Hepatocyte (in vitro differentiated cells): Measurements from ENCODE around the gene PTPRR. TPM values are rescaled to one million over a fixed set of nuclear protein-coding genes. Genes with fewer than 3 reads are reported as not detected.

ENCODE experiments used
- DNase-seq: peaks from one replicate; pipeline ENCODE4 v3.0.0-alpha.2; 2016; ENCODE audit warnings: low spot score
- H2AFZ ChIP-seq: fragments of 200-600 bp; sonication (generic); 2 replicates; pipeline ENCODE4 v1.6.0; 2016; ENCODE audit warnings: antibody characterized with exemption, mild to moderate bottlenecking
- H3K27ac ChIP-seq: fragments of 200-600 bp; sonication (generic); 2 replicates; pipeline ENCODE4 v1.5.1; 2016; ENCODE audit warnings: mild to moderate bottlenecking
- H3K27me3 ChIP-seq: fragments of 200-600 bp; sonication (generic); 2 replicates; pipeline ENCODE4 v1.6.1; 2016
- H3K36me3 ChIP-seq: fragments of 200-600 bp; sonication (generic); replicated peaks from 2 replicates; pipeline ENCODE4 v1.5.1; 2016; ENCODE audit warnings: low read depth; ENCODE audit not compliant: insufficient read depth
- H3K4me1 ChIP-seq: fragments of 200-600 bp; sonication (generic); 2 replicates; pipeline ENCODE4 v1.5.1; 2016; ENCODE audit warnings: mild to moderate bottlenecking, moderate library complexity; ENCODE audit not compliant: insufficient read depth
- H3K4me2 ChIP-seq: fragments of 200-600 bp; sonication (generic); 2 replicates; pipeline ENCODE4 v1.6.0; 2016
- H3K4me3 ChIP-seq: fragments of 200-600 bp; sonication (generic); 2 replicates; pipeline ENCODE4 v1.5.1; 2016; ENCODE audit warnings: mild to moderate bottlenecking
- H3K79me2 ChIP-seq: fragments of 200-600 bp; sonication (generic); 2 replicates; pipeline ENCODE4 v1.6.0; 2017; ENCODE audit warnings: mild to moderate bottlenecking
- H3K9me2 ChIP-seq: fragments of 200-600 bp; sonication (generic); replicated peaks from 2 replicates; pipeline ENCODE4 v1.6.0; 2017; ENCODE audit warnings: mild to moderate bottlenecking; ENCODE audit not compliant: insufficient read depth
- H3K9me3 ChIP-seq: fragments of 200-600 bp; sonication (generic); 2 replicates; pipeline ENCODE4 v1.5.1; 2016; ENCODE audit warnings: low read depth, mild to moderate bottlenecking
- H4K20me1 ChIP-seq: fragments of 200-600 bp; sonication (generic); 2 replicates; pipeline ENCODE4 v1.6.0; 2016; ENCODE audit warnings: mild to moderate bottlenecking; ENCODE audit not compliant: insufficient read depth, poor library complexity, severe bottlenecking
- EZH2 ChIP-seq: fragments of 200-600 bp; sonication (generic); IDR thresholded peaks from 2 replicates; pipeline ENCODE4 v1.6.1; 2016; ENCODE audit warnings: antibody characterized with exemption, mild to moderate bottlenecking, borderline replicate concordance
- EZH2phosphoT487 ChIP-seq: fragments of 200-600 bp; sonication (generic); IDR thresholded peaks from one replicate; pipeline ENCODE4 v1.6.1; 2018; ENCODE audit warnings: antibody characterized with exemption, mild to moderate bottlenecking, low read depth, moderate library complexity; ENCODE audit not compliant: unreplicated experiment, severe bottlenecking
- WGBS: methylation state at CpG from one replicate; pipeline ENCODE4 v1.1.6; 2016; ENCODE audit warnings: low lambda C conversion rate; ENCODE audit errors: missing lambda C conversion rate; 5-methylcytosine and 5-hydroxymethylcytosine counted together
- polyA plus RNA-seq: library from polyadenylated mRNA; unstranded; fragments of >200 nt; fragmentation: Nextera tagmentation; extraction: Ambion mirVana; gene quantifications from 2 replicates; pipeline ENCODE4 v1.2.1, GENCODE V29; 2016
- total RNA-seq: library from RNA; depleted of rRNA; stranded (reverse); fragments of >200 nt; gene quantifications from 2 replicates; pipeline ENCODE4 v1.2.3, GENCODE V29; 2014
- TF ChIP-seq, protein P1 (sequence below): fragments of 200-600 bp; sonication (generic); IDR thresholded peaks from 2 replicates; pipeline ENCODE4 v1.5.1; 2016; ENCODE audit warnings: antibody characterized with exemption, mild to moderate bottlenecking; ENCODE audit not compliant: poor library complexity

Gene PTPRR
- total and polyA plus RNA-seq, 2 experiments from 2014 or later: 1.9 to 4.8 TPM

DNA sequence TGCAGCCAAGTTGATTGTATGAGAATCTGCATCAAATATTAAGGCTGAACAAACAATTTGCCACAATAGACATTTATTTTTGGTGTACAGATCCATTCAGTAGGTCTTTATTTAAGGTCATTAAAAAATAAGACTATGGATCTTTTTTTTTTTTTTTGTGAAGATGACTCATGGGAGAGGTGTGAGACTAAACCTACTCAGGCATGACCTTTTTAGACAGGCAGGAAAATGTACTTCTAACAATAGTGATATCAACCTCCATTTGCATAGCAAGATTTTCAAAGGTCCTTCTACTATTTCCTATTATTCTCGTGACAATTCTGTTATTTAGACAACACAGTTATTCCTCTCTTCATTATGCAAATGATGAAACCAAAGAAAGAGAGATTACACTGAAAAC lies 39.9 kb upstream of the PTPRR start:
- H3K4me3 ChIP-seq: no peak overlapping the region
- no peak overlapping the region for H3K27ac ChIP-seq
- H4K20me1 ChIP-seq: no peaks in the 10 kb centered on the region
- no peaks in the 10 kb centered on the region for H3K9me2 ChIP-seq
- no peaks in the 10 kb centered on the region for H3K36me3 ChIP-seq
- H3K4me2 ChIP-seq: no peak overlapping the region
- H3K79me2 ChIP-seq: no peaks in the 10 kb centered on the region
- WGBS: 76% methylated on average over 1 of the region's 1 CpG
- no peaks in the 10 kb centered on the region for H3K9me3 ChIP-seq
- no peaks in the 10 kb centered on the region for H3K27me3 ChIP-seq
- no peaks in the 10 kb centered on the region for H3K4me1 ChIP-seq
- TF ChIP-seq EZH2: no peak
- TF ChIP-seq, protein P1, sequence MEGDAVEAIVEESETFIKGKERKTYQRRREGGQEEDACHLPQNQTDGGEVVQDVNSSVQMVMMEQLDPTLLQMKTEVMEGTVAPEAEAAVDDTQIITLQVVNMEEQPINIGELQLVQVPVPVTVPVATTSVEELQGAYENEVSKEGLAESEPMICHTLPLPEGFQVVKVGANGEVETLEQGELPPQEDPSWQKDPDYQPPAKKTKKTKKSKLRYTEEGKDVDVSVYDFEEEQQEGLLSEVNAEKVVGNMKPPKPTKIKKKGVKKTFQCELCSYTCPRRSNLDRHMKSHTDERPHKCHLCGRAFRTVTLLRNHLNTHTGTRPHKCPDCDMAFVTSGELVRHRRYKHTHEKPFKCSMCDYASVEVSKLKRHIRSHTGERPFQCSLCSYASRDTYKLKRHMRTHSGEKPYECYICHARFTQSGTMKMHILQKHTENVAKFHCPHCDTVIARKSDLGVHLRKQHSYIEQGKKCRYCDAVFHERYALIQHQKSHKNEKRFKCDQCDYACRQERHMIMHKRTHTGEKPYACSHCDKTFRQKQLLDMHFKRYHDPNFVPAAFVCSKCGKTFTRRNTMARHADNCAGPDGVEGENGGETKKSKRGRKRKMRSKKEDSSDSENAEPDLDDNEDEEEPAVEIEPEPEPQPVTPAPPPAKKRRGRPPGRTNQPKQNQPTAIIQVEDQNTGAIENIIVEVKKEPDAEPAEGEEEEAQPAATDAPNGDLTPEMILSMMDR: no peak
- no peak for TF ChIP-seq EZH2phosphoT487
- DNase-seq: no peak
- H2AFZ ChIP-seq: no peak overlapping the region

DNA sequence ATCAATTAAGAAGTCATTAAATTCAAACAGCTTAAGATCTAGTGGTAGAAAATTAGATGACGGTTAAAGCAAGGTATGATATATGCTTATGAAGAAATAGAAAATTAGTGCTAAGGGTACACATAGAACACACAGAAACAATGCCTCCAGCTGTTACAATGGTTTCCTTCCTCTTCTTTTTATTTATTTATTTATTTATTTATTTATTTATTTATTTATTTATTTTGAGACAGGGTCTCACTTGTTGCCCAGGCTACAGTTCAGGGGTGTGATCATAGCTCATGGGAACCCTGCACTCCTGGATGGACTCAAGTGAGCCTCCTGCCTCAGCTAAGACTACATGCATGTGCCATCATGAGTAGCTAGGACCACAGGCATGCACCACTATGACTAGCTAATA lies 34.9 kb upstream of the PTPRR start:
- no peak overlapping the region for H2AFZ ChIP-seq
- DNase-seq: no peak
- H3K36me3 ChIP-seq: no peaks in the 10 kb centered on the region
- no peaks in the 10 kb centered on the region for H4K20me1 ChIP-seq
- no peaks in the 10 kb centered on the region for H3K4me1 ChIP-seq
- 95% methylated on average over 1 of the region's 1 CpG for WGBS
- no peak overlapping the region for H3K27ac ChIP-seq
- H3K4me2 ChIP-seq: no peak overlapping the region
- no peaks in the 10 kb centered on the region for H3K79me2 ChIP-seq
- H3K27me3 ChIP-seq: no peaks in the 10 kb centered on the region
- H3K9me2 ChIP-seq: no peaks in the 10 kb centered on the region
- H3K9me3 ChIP-seq: no peaks in the 10 kb centered on the region
- H3K4me3 ChIP-seq: no peak overlapping the region
- TF ChIP-seq, protein P1: no peak
- TF ChIP-seq EZH2phosphoT487: no peak
- TF ChIP-seq EZH2: no peak

DNA sequence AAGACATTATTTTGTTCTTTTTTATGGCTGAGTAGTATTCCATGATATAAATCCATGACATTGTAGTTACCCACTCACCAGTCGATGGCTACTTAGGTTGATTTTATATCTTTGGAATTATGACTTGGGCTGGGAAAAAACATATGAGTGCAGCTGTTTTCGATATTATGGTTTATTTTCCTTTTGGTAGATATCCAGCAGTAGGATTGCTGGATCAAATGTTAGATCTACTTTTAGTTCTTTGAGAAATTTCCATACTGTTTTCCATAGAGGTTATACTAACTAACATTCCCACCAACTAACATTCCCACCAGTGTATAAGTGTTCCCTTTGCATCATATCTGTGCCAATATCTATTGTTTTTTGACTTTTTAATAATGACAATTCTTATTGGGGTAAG lies 29.9 kb upstream of the PTPRR start:
- H3K79me2 ChIP-seq: no peaks in the 10 kb centered on the region
- H3K4me1 ChIP-seq: no peaks in the 10 kb centered on the region
- no peak for DNase-seq
- no peak overlapping the region for H3K4me3 ChIP-seq
- TF ChIP-seq EZH2 (no peak), EZH2phosphoT487 (no peak)
- TF ChIP-seq, protein P1: no peak
- no peak overlapping the region for H3K27ac ChIP-seq
- no peaks in the 10 kb centered on the region for H3K27me3 ChIP-seq
- 83% methylated on average over 2 of the region's 2 CpGs for WGBS
- no peaks in the 10 kb centered on the region for H3K9me2 ChIP-seq
- H2AFZ ChIP-seq: no peak overlapping the region
- no peaks in the 10 kb centered on the region for H4K20me1 ChIP-seq
- H3K9me3 ChIP-seq: no peaks in the 10 kb centered on the region
- H3K4me2 ChIP-seq: no peak overlapping the region
- H3K36me3 ChIP-seq: no peaks in the 10 kb centered on the region

DNA sequence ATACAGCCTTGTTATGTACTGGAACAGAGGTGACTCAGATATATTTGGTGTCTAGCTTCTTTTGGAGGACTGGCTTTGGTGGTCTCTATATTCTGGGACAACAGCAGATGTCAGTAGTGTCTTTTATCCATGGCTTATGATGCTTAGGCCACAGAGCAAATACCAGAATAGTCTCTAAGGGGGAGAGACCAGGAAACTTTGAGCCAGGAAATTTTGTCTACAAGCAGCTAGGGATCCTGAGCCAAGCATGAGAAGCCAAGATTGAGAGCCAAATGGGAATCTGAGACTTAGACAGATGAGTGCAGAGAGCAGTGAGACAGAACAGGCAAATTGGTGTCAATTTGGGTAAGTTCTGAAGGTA lies 28.4 kb upstream of the PTPRR start:
- H3K79me2 ChIP-seq: no peaks in the 10 kb centered on the region
- no peak for DNase-seq
- H3K27ac ChIP-seq: no peak overlapping the region
- no peaks in the 10 kb centered on the region for H3K27me3 ChIP-seq
- H3K4me2 ChIP-seq: no peak overlapping the region
- no peak overlapping the region for H2AFZ ChIP-seq
- H3K9me3 ChIP-seq: no peaks in the 10 kb centered on the region
- no peaks in the 10 kb centered on the region for H3K4me1 ChIP-seq
- TF ChIP-seq EZH2phosphoT487: no peak
- no peak for TF ChIP-seq EZH2
- TF ChIP-seq, protein P1: no peak
- H3K4me3 ChIP-seq: no peak overlapping the region
- H3K36me3 ChIP-seq: no peaks in the 10 kb centered on the region
- no peaks in the 10 kb centered on the region for H3K9me2 ChIP-seq
- H4K20me1 ChIP-seq: no peaks in the 10 kb centered on the region
